ENCODE measurements around the gene PRKCQ. TPM values are rescaled to one million over a fixed set of nuclear protein-coding genes. Genes with fewer than 3 reads are reported as not detected.
"Not testable (repeated sequence)": the region's sequence is repeated elsewhere in the genome, so short reads cannot be mapped to it uniquely, and the experiment has no call there.

PRKCQ gene
- total RNA-seq, 2 donors from 2014 or later, result 0.41 to 0.42 TPM

GRCh38 chr10:6583447-6583846 is 3.4 kb upstream of the PRKCQ start:
- H3K27ac ChIP-seq, result no peak overlapping the region
- ATAC-seq (ENCODE audit: insufficient number of reproducible peaks, low FRiP score, low read depth) (no peak), DNase-seq (ENCODE audit: low spot score) (no peak)
- H3K4me3 ChIP-seq, result no peak overlapping the region
- H3K4me1 ChIP-seq (ENCODE audit: control insufficient read depth in 1 of 2, low read depth in 2 of 2), result no peaks in the 10 kb centered on the region
- H3K9me3 ChIP-seq, result no peaks in the 10 kb centered on the region
- no peaks in the 10 kb centered on the region for H3K36me3 ChIP-seq
- TF ChIP-seq, protein P1, sequence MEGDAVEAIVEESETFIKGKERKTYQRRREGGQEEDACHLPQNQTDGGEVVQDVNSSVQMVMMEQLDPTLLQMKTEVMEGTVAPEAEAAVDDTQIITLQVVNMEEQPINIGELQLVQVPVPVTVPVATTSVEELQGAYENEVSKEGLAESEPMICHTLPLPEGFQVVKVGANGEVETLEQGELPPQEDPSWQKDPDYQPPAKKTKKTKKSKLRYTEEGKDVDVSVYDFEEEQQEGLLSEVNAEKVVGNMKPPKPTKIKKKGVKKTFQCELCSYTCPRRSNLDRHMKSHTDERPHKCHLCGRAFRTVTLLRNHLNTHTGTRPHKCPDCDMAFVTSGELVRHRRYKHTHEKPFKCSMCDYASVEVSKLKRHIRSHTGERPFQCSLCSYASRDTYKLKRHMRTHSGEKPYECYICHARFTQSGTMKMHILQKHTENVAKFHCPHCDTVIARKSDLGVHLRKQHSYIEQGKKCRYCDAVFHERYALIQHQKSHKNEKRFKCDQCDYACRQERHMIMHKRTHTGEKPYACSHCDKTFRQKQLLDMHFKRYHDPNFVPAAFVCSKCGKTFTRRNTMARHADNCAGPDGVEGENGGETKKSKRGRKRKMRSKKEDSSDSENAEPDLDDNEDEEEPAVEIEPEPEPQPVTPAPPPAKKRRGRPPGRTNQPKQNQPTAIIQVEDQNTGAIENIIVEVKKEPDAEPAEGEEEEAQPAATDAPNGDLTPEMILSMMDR (IDR thresholded peaks at IDR 0.05), result no peak
- H3K27me3 ChIP-seq (replicated peaks; ENCODE audit: insufficient read depth), result no peaks in the 10 kb centered on the region

DNA sequence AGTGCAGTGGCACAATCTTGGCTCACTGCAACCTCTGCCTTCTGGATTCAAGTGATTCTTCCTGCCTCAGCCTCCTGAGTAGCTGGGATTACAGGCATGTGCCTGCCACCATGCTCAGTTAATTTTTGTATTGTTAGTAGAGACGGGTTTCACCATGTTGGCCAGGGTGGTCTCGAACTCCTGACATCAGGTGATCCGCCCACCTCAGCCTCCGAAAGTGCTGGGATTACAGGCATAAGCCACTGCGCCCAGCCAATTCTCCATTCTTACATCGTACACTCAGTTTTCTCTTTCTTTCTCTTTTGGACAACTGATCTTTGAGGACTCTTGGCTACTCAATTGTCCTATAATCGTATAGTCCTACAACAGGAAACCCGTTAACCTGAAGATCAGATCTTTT is 2.8 kb upstream of the PRKCQ start:
- not testable (repeated sequence) for H3K9me3 ChIP-seq; H3K27me3 ChIP-seq (replicated peaks; ENCODE audit: insufficient read depth); H3K36me3 ChIP-seq; DNase-seq (ENCODE audit: low spot score); H3K4me3 ChIP-seq; H3K4me1 ChIP-seq (ENCODE audit: control insufficient read depth in 1 of 2, low read depth in 2 of 2); H3K27ac ChIP-seq; ATAC-seq (ENCODE audit: insufficient number of reproducible peaks, low FRiP score, low read depth)

DNA sequence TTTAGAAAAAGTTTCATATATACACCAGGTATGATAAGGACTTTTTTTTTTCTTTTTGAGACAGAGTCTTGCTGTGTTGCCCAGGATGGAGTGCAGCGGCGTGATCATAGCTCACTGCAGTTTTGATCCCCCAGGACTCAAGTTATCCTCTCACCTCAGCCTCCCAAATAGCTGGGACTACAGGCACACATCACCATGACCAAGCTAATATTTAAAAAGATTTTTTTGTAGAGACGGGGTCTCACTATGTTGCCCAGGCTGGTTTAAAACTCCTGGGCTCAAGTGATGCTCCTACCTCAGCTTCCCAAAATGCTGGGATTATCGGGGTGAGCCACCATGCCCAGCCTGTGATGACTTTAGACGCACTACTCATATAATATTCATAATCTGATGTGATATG is 2.2 kb upstream of the PRKCQ start:
- H3K4me1 ChIP-seq (ENCODE audit: control insufficient read depth in 1 of 2, low read depth in 2 of 2), result no peaks in the 10 kb centered on the region
- H3K36me3 ChIP-seq, result no peaks in the 10 kb centered on the region
- DNase-seq (ENCODE audit: low spot score), result no peak
- no peak overlapping the region for H3K27ac ChIP-seq
- no peaks in the 10 kb centered on the region for H3K27me3 ChIP-seq (replicated peaks; ENCODE audit: insufficient read depth)
- TF ChIP-seq, protein P1 (IDR thresholded peaks at IDR 0.05), result no peak
- no peaks in the 10 kb centered on the region for H3K9me3 ChIP-seq
- ATAC-seq (ENCODE audit: insufficient number of reproducible peaks, low FRiP score, low read depth), result no peak
- H3K4me3 ChIP-seq, result no peak overlapping the region

DNA sequence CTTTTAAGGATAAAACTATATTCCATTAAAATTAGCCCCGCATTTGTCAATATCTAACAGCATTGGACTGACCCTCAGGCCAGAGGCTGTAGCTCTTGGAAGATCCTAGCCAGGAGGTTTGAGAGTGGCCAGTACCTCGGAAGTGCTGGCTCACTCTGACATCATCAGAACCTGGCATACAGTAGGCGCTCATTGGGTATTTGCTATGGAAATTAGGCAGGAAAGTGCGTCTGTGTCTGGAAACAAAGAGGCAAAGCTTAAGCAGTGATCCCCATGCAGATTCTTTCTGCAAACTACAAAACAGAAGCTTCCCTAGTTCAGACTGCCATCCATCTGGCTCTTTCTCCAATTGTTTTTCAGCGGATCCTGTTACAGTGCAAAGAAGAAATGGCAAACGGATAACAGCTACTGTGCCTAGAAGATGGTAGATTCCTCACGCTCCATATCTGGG is 1.7 kb upstream of the PRKCQ start:
- no peak overlapping the region for H3K27ac ChIP-seq
- H3K4me3 ChIP-seq, result no peak overlapping the region
- H3K36me3 ChIP-seq, result no peaks in the 10 kb centered on the region
- no peaks in the 10 kb centered on the region for H3K4me1 ChIP-seq (ENCODE audit: control insufficient read depth in 1 of 2, low read depth in 2 of 2)
- DNase-seq (ENCODE audit: low spot score) (no peak), ATAC-seq (ENCODE audit: insufficient number of reproducible peaks, low FRiP score, low read depth) (no peak)
- H3K9me3 ChIP-seq, result no peaks in the 10 kb centered on the region
- TF ChIP-seq, protein P1 (IDR thresholded peaks at IDR 0.05), result no peak
- no peaks in the 10 kb centered on the region for H3K27me3 ChIP-seq (replicated peaks; ENCODE audit: insufficient read depth)

DNA sequence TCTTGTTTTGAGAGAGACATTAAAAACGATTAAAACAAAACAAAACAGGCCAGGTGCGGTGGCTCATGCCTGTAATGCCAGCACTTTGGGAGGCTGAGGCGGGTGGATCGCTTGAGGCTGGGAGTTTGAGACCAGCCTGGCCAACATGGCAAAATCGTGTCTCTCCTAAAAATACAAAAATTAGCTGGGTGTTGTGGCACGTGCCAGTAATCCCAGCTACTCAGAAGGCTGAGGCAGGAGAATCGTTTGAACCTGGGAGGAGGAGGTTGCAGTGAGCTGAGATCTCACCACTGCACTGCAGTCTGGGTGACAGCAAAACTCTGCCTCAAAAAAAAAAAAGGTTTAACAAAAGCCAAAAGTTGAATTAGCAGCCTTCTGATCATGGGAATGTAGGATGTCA is 1.1 kb upstream of the PRKCQ start:
- H3K36me3 ChIP-seq; H3K9me3 ChIP-seq; H3K4me1 ChIP-seq (ENCODE audit: control insufficient read depth in 1 of 2, low read depth in 2 of 2); H3K27me3 ChIP-seq (replicated peaks; ENCODE audit: insufficient read depth); ATAC-seq (ENCODE audit: insufficient number of reproducible peaks, low FRiP score, low read depth); DNase-seq (ENCODE audit: low spot score); H3K27ac ChIP-seq: not testable (repeated sequence)
- H3K4me3 ChIP-seq, result peak overlapping the region; percentile 72

DNA sequence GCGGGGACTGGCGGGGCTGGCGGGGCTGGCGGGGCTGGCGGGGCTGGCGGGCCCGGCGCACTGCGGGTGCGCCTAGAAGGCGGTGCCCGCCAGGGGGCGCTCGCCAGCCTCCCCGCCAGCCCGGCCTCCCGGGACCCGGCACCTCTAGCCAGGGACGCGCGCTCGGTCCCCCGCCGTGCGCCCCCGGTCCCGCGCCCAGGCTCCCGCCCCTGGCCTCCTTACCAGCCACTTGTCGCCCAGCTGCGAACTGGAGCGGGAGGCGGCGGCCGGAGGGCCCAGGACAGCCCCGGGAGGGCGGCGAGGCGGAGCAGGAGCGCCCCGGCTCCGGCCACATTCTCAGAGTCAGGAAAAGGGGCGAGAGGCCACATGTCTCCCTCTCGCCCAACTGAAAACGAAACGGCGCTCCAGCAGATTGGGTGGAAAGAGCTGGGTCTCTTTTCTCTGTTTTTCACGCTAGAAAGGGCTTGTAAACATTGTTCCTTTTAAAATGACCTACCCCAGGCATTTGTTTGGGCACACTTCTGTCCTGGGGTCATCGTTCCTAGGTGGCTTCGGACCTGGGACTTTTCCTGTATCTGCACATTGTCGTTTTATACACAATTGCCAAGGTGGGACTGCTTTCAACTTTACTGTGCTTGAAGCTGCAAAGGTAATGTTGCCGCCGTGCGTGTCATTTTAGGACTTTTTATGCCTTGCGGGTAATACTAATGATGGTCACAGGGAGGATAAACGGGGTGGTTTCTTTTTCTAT is 378 bp upstream of the PRKCQ start:
- DNase-seq (ENCODE audit: low spot score), result no peak
- Histone ChIP-seq H3K27me3 (replicated peaks; ENCODE audit: insufficient read depth) (no peaks in the 10 kb centered on the region), H3K36me3 (no peaks in the 10 kb centered on the region), H3K9me3 (no peaks in the 10 kb centered on the region), H3K4me1 (ENCODE audit: control insufficient read depth in 1 of 2, low read depth in 2 of 2) (no peaks in the 10 kb centered on the region), H3K27ac (no peak overlapping the region), H3K4me3 (peak overlapping the region; percentile 72)
- no peak for ATAC-seq (ENCODE audit: insufficient number of reproducible peaks, low FRiP score, low read depth)
- TF ChIP-seq, protein P1 (IDR thresholded peaks at IDR 0.05), result peak; percentile 27
